Astrocyte (in vitro differentiated cells and primary cell): Measurements from ENCODE around the gene WNT5B. TPM values are rescaled to one million over a fixed set of nuclear protein-coding genes. Genes with fewer than 3 reads are reported as not detected.
A peak's percentile ranks its signal among the peaks of the same experiment; 100 is the strongest.

Experiments
- DNase-seq: peaks from one replicate; pipeline ENCODE4 v3.0.0-alpha.2; 2010; ENCODE audit warnings: low read depth
- FAIRE-seq: peaks from 2 replicates; lab custom pipeline; 2011; peaks lifted over from hg19 to GRCh38; lab: Jason Lieb, UNC
- H2AFZ ChIP-seq: 2 replicates; pipeline ENCODE4 v1.6.0; 2012; ENCODE audit warnings: low read depth, low read length, inconsistent platforms
- H3K27ac ChIP-seq: 2 replicates; pipeline ENCODE4 v1.5.1; 2011; ENCODE audit warnings: low read depth, low read length, inconsistent platforms
- H3K27me3 ChIP-seq: 2 replicates; pipeline ENCODE4 v1.6.0; 2011; ENCODE audit warnings: low read length, inconsistent platforms; ENCODE audit not compliant: insufficient read depth
- H3K36me3 ChIP-seq: 2 replicates; pipeline ENCODE4 v1.5.1; 2011; ENCODE audit warnings: low read length, inconsistent platforms; ENCODE audit not compliant: insufficient read depth
- H3K4me1 ChIP-seq: 2 replicates; pipeline ENCODE4 v1.5.1; 2011; ENCODE audit warnings: low read length, inconsistent platforms; ENCODE audit not compliant: insufficient read depth
- H3K4me2 ChIP-seq: 2 replicates; pipeline ENCODE4 v1.6.0; 2012; ENCODE audit warnings: low read length, inconsistent platforms
- H3K4me3 ChIP-seq: 2 replicates; pipeline ENCODE4 v1.5.1; 2011; ENCODE audit warnings: low read depth, mild to moderate bottlenecking, low read length, inconsistent platforms; ENCODE audit not compliant: insufficient read depth
- H3K79me2 ChIP-seq: 2 replicates; pipeline ENCODE4 v1.6.0; 2012; ENCODE audit warnings: mild to moderate bottlenecking, low read length, inconsistent platforms; ENCODE audit not compliant: insufficient read depth
- H3K9ac ChIP-seq: 2 replicates; pipeline ENCODE4 v1.6.0; 2012; ENCODE audit warnings: mild to moderate bottlenecking, low read length, inconsistent platforms
- H3K9me3 ChIP-seq: 2 replicates; pipeline ENCODE4 v1.5.1; 2012; ENCODE audit warnings: low read depth, mild to moderate bottlenecking, low read length, inconsistent platforms; ENCODE audit not compliant: insufficient read depth
- H4K20me1 ChIP-seq: 2 replicates; pipeline ENCODE4 v1.6.0; 2012; ENCODE audit warnings: low read length, inconsistent platforms; ENCODE audit not compliant: insufficient read depth
- H3K27ac Mint-ChIP-seq: one replicate; pipeline ENCODE4 v1.8.0; 2021; ENCODE audit warnings: mild to moderate bottlenecking, mixed read lengths; ENCODE audit not compliant: unreplicated experiment
- H3K27me3 Mint-ChIP-seq: one replicate; pipeline ENCODE4 v1.8.0; 2021; ENCODE audit warnings: low read depth, mixed read lengths; ENCODE audit not compliant: unreplicated experiment
- H3K36me3 Mint-ChIP-seq: one replicate; pipeline ENCODE4 v1.8.0; 2021; ENCODE audit warnings: low read depth, mixed read lengths; ENCODE audit not compliant: unreplicated experiment
- H3K4me1 Mint-ChIP-seq: one replicate; pipeline ENCODE4 v1.8.0; 2021; ENCODE audit warnings: low read depth, mixed read lengths; ENCODE audit not compliant: unreplicated experiment
- H3K4me3 Mint-ChIP-seq: one replicate; pipeline ENCODE4 v1.8.0; 2021; ENCODE audit warnings: mild to moderate bottlenecking, moderate library complexity, mixed read lengths; ENCODE audit not compliant: unreplicated experiment
- H3K9me3 Mint-ChIP-seq: one replicate; pipeline ENCODE4 v1.8.0; 2021; ENCODE audit warnings: mild to moderate bottlenecking, mixed read lengths; ENCODE audit not compliant: unreplicated experiment
- EZH2 ChIP-seq: IDR thresholded peaks from 2 replicates; pipeline ENCODE4 v1.6.1; 2012; ENCODE audit warnings: mild to moderate bottlenecking, low read length, inconsistent platforms; ENCODE audit not compliant: insufficient read depth
- total RNA-seq: library from RNA; stranded (reverse); gene quantifications from 2 replicates; pipeline ENCODE4 v1.2.1, GENCODE V29; 2021
- TF ChIP-seq, protein P1 (sequence below): IDR thresholded peaks from 2 replicates; pipeline ENCODE4 v1.5.1; 2011; ENCODE audit warnings: low read depth, mild to moderate bottlenecking, inconsistent platforms, low read length, moderate library complexity; ENCODE audit not compliant: insufficient read depth

The WNT5B gene
- total RNA-seq, 1 donor from 2014 or later: 110 TPM

DNA sequence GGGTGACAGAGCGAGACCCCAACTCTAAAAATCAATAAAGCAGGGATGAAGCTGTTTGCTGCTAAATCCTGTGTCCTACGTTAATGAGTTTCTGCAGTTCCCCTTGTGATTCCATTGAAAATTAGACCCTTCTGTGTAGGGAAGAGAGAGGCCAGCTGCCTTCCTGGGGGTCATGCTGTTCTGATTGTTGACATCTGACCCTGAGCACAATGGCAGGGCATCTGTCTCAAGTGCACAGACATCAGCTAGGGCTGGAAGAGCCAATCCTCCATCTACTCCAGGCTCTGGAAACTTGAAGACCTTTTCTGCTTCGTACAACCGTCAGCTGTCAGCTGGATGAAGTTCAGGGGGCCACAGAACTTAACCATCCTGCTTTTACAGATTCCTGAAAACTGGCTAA lies 44.7 kb upstream of the WNT5B start:
- no peaks in the 10 kb centered on the region for H3K27me3 ChIP-seq
- Mint-ChIP-seq H3K4me1 (peaks cover 40% of the 10 kb centered on the region), H3K27me3 (no peaks in the 10 kb centered on the region)

DNA sequence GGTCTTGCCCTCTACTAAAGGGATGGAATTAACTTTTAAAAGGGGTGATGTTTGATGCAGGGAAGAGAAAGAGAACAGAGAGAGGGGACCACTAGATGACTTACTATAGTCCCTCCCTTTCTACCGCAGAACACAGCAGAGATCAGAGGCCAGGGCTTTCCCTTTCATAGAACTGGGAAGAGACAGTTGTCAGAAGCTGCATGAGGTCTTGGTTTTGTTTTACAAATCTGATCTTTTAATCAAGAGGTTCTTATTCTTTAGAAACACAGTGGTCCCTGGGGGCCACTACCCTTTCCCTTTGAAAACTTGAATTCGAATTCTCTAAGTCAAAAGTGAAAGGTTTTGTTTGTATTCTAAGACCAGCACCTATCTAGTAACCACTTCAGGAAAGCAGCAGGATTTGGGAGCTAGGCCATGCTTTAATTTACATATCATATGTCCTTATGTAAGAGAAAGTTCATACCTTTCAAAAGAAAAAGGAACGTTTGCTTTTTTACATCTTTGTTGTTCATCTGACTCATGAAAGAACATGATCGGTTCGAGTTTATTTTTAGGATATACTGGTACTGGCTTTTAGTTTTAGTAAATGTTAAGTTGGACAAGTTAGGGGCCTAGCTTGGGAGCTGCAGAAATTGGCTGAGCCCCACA lies 41.0 kb upstream of the WNT5B start:
- Histone ChIP-seq H3K9ac (no peak overlapping the region), H4K20me1 (peaks cover 54% of the 10 kb centered on the region), H3K9me3 (no peaks in the 10 kb centered on the region), H3K79me2 (peaks cover 74% of the 10 kb centered on the region), H3K4me2 (peak overlapping the region; percentile 38), H3K27me3 (no peaks in the 10 kb centered on the region), H3K36me3 (no peaks in the 10 kb centered on the region), H3K4me3 (no peak overlapping the region), H3K27ac (no peak overlapping the region), H2AFZ (no peak overlapping the region), H3K4me1 (peaks cover 48% of the 10 kb centered on the region)
- H3K4me1 Mint-ChIP-seq: peaks cover 41% of the 10 kb centered on the region
- H3K9me3 Mint-ChIP-seq: no peaks in the 10 kb centered on the region
- no peaks in the 10 kb centered on the region for H3K27me3 Mint-ChIP-seq
- TF ChIP-seq EZH2: no peak
- TF ChIP-seq, protein P1, sequence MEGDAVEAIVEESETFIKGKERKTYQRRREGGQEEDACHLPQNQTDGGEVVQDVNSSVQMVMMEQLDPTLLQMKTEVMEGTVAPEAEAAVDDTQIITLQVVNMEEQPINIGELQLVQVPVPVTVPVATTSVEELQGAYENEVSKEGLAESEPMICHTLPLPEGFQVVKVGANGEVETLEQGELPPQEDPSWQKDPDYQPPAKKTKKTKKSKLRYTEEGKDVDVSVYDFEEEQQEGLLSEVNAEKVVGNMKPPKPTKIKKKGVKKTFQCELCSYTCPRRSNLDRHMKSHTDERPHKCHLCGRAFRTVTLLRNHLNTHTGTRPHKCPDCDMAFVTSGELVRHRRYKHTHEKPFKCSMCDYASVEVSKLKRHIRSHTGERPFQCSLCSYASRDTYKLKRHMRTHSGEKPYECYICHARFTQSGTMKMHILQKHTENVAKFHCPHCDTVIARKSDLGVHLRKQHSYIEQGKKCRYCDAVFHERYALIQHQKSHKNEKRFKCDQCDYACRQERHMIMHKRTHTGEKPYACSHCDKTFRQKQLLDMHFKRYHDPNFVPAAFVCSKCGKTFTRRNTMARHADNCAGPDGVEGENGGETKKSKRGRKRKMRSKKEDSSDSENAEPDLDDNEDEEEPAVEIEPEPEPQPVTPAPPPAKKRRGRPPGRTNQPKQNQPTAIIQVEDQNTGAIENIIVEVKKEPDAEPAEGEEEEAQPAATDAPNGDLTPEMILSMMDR: no peak
- H3K36me3 Mint-ChIP-seq: peaks cover 2% of the 10 kb centered on the region
- no peak for FAIRE-seq
- H3K4me3 Mint-ChIP-seq: peak overlapping the region; percentile 55
- no peak overlapping the region for H3K27ac Mint-ChIP-seq
- DNase-seq: no peak

More for the DNA sequence above, 44.7 kb upstream of the WNT5B start:
- H3K9me3 ChIP-seq: no peaks in the 10 kb centered on the region
- H3K4me1 ChIP-seq: peaks cover 30% of the 10 kb centered on the region
- DNase-seq (no peak), FAIRE-seq (no peak)
- H3K4me3 ChIP-seq: no peak overlapping the region
- no peak overlapping the region for H3K4me2 ChIP-seq
- H3K27ac ChIP-seq: no peak overlapping the region
- no peak overlapping the region for H2AFZ ChIP-seq
- no peak overlapping the region for H3K4me3 Mint-ChIP-seq
- H3K79me2 ChIP-seq: peaks cover 67% of the 10 kb centered on the region
- peaks cover 37% of the 10 kb centered on the region for H4K20me1 ChIP-seq
- no peak overlapping the region for H3K27ac Mint-ChIP-seq
- no peak for TF ChIP-seq EZH2
- TF ChIP-seq, protein P1: no peak
- no peaks in the 10 kb centered on the region for H3K36me3 ChIP-seq
- H3K9me3 Mint-ChIP-seq: no peaks in the 10 kb centered on the region
- H3K36me3 Mint-ChIP-seq: peaks cover 5% of the 10 kb centered on the region
- no peak overlapping the region for H3K9ac ChIP-seq

DNA sequence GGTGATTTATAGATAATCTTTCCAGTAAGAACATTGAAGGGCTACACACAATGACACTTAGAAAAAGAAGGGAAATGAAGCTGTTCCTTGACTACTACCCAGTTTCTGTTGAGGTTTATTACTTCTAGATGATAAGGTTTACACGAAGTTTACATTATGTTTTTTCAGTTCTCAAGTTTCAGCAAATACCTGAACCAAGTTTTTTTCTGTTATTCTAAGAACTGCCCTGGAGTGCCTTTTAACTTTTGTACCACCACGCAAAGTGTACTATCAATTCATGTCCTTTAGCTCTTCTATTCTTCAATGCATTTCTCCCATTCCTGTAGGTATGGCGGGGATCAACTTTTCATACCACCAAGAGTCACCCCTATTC lies 40.5 kb upstream of the WNT5B start:
- Histone ChIP-seq H3K79me2 (peaks cover 79% of the 10 kb centered on the region), H2AFZ (no peak overlapping the region), H3K4me2 (peak overlapping the region; percentile 38), H3K27ac (no peak overlapping the region), H3K9me3 (no peaks in the 10 kb centered on the region), H3K36me3 (no peaks in the 10 kb centered on the region), H3K27me3 (no peaks in the 10 kb centered on the region), H3K4me1 (peaks cover 53% of the 10 kb centered on the region), H4K20me1 (peaks cover 59% of the 10 kb centered on the region), H3K4me3 (no peak overlapping the region), H3K9ac (no peak overlapping the region)
- H3K9me3 Mint-ChIP-seq: no peaks in the 10 kb centered on the region
- no peaks in the 10 kb centered on the region for H3K27me3 Mint-ChIP-seq
- TF ChIP-seq, protein P1: no peak
- TF ChIP-seq EZH2: no peak
- no peak overlapping the region for H3K4me3 Mint-ChIP-seq
- FAIRE-seq (no peak), DNase-seq (no peak)
- H3K36me3 Mint-ChIP-seq: peaks cover 2% of the 10 kb centered on the region
- H3K27ac Mint-ChIP-seq: no peak overlapping the region
- H3K4me1 Mint-ChIP-seq: peaks cover 38% of the 10 kb centered on the region
